ENCODE data around the gene ZNF135.

- no peak for TF ChIP-seq POLR2A (IDR thresholded peaks at IDR 0.05)
- TF ChIP-seq CTCF (IDR thresholded peaks at IDR 0.05), result no peak
Measured at GRCh38 chr19:58089846-58090245, 30.8 kb downstream of the ZNF135 start.
